ENCODE measurements around the gene LRRC39.

DNA sequence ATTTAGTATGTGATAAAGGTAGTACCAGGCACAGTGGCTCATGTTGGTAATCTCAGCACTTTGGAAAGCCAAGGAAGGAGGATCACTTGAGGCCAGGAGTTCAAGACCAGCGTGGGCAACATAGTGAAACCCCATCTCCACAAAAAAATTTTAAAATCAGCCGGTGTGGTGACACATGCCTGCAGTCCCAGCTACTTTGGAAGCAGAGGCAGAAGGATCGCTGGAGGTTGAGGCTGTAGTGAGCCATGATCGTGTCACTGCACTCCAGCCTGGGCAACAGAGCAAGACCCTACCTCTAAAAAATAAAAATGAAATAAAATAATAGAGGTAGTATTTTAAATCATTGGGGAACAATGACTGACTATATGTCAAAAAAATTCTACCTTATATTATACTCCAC, 62.5 kb downstream of the LRRC39 start:
- TF ChIP-seq, protein P1, sequence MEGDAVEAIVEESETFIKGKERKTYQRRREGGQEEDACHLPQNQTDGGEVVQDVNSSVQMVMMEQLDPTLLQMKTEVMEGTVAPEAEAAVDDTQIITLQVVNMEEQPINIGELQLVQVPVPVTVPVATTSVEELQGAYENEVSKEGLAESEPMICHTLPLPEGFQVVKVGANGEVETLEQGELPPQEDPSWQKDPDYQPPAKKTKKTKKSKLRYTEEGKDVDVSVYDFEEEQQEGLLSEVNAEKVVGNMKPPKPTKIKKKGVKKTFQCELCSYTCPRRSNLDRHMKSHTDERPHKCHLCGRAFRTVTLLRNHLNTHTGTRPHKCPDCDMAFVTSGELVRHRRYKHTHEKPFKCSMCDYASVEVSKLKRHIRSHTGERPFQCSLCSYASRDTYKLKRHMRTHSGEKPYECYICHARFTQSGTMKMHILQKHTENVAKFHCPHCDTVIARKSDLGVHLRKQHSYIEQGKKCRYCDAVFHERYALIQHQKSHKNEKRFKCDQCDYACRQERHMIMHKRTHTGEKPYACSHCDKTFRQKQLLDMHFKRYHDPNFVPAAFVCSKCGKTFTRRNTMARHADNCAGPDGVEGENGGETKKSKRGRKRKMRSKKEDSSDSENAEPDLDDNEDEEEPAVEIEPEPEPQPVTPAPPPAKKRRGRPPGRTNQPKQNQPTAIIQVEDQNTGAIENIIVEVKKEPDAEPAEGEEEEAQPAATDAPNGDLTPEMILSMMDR (IDR thresholded peaks at IDR 0.05): no peak
- no peak for TF ChIP-seq POLR2A (IDR thresholded peaks at IDR 0.05)
